Stomach (tissue), 9 donors: Measurements from ENCODE around the gene PROS1. TPM values are rescaled to one million over a fixed set of nuclear protein-coding genes. Genes with fewer than 3 reads are reported as not detected.
"Not testable (repeated sequence)": the region's sequence is repeated elsewhere in the genome, so short reads cannot be mapped to it uniquely, and the experiment has no call there.

Experiments used
- DNase-seq, 2 donors: peaks; one replicate each; pipeline versions ENCODE4 v3.0.0 to v3.0.0-alpha.2; 2013 to 2019
- H3K27ac ChIP-seq, 5 donors: fragments of 200-600 bp in 4 of 5; sonication (generic) in 4 of 5; one replicate each; pipeline ENCODE4 v1.5.1; 2013 to 2019; ENCODE audit warnings: mild to moderate bottlenecking in 1 of 5, moderate library complexity in 1 of 5
- H3K27me3 ChIP-seq, 3 donors: fragments of 200-600 bp; sonication (generic); one replicate each; pipeline ENCODE4 v1.5.1; 2017 to 2019; ENCODE audit warnings: mixed run types in 1 of 3
- H3K36me3 ChIP-seq, 4 donors: fragments of 200-600 bp; sonication (generic); 1 replicate in 3 of 4; 2 replicates in 1 of 4; pipeline ENCODE4 v1.5.1; 2016 to 2019
- H3K4me1 ChIP-seq, 4 donors: fragments of 200-600 bp; sonication (generic); one replicate each; pipeline ENCODE4 v1.5.1; 2016 to 2019
- H3K4me3 ChIP-seq, 4 donors: fragments of 200-600 bp; sonication (generic) in 3 of 4; one replicate each; pipeline ENCODE4 v1.5.1; 2016 to 2019; ENCODE audit warnings: mild to moderate bottlenecking in 1 of 4
- H3K9me3 ChIP-seq, 4 donors: fragments of 200-600 bp; sonication (generic); one replicate each; pipeline ENCODE4 v1.5.1; 2016 to 2019
- CTCF ChIP-seq, 7 experiments: fragments of 450-650 bp in 4 of 7; fragments of 200-600 bp in 3 of 7; sonication (generic) in 3 of 7; IDR thresholded peaks; one replicate each; pipeline ENCODE4 v1.5.1; 2016 to 2019; ENCODE audit warnings: antibody characterized with exemption in 7 of 7, control low read depth in 2 of 7, mild to moderate bottlenecking in 1 of 7
- EP300 ChIP-seq: sonication (generic); formaldehyde crosslinking; IDR thresholded peaks from one replicate; pipeline ENCODE4 v1.6.1; 2017; ENCODE audit warnings: antibody characterized with exemption
- POLR2A ChIP-seq, 4 donors: fragments of 450-650 bp; IDR thresholded peaks; one replicate each; pipeline ENCODE4 v1.6.1; 2016; ENCODE audit warnings: antibody characterized with exemption in 4 of 4, control low read depth in 2 of 4, mild to moderate bottlenecking in 1 of 4, moderate library complexity in 1 of 4
- POLR2AphosphoS5 ChIP-seq, 3 donors: sonication (generic); formaldehyde crosslinking; IDR thresholded peaks; one replicate each; pipeline ENCODE4 v1.6.1; 2016; ENCODE audit warnings: antibody characterized with exemption in 3 of 3
- WGBS, 5 donors: extraction: QIAGEN DNeasy Blood & Tissue Kit in 3 of 5; methylation state at CpG; one replicate each; pipeline versions ENCODE4 v1.1.5 to v1.1.7; 2013 to 2018; 5-methylcytosine and 5-hydroxymethylcytosine counted together
- intact Hi-C: fragments of 100-400 bp; cut with DNase I; formaldehyde crosslinking; loops from one replicate; pipeline ENCODE4 v1.15.1; 2023; ENCODE audit warnings: low total_unique reads
- polyA plus RNA-seq, 3 donors: library from polyadenylated mRNA; stranded (reverse); fragments of 200-250 nt; gene quantifications; one replicate each; pipeline ENCODE4 v1.2.3, GENCODE V29; 2013
- total RNA-seq, 5 donors: library from RNA; depleted of rRNA; stranded (reverse); fragments of >200 nt; gene quantifications; one replicate each; pipeline versions ENCODE4 v1.1.0 to v1.2.3, GENCODE V29; 2014 to 2016
- donor health status: healthy with polysubstance abuse.
- donor health status: Bipolar disorder and iron deficiency.
- donor health status: healthy.

Gene PROS1
- total and polyA plus RNA-seq, 8 donors, result 2.2 to 37.5 (median 6.7) TPM

- intact Hi-C loops, result no loop called here
- WGBS, 5 donors, result 85 to 96% (median 90%) methylated on average over 1 of the region's 1 CpG
These were observed 69.1 kb downstream of the PROS1 start for GRCh38 chr3:93904568-93904967.

GRCh38 chr3:93878250-93879017 lies 95.3 kb downstream of the PROS1 start:
- H3K4me3 ChIP-seq, intact Hi-C loops, H3K27ac ChIP-seq, H3K4me1 ChIP-seq, DNase-seq, H3K9me3 ChIP-seq, H3K27me3 ChIP-seq, H3K36me3 ChIP-seq: not testable (repeated sequence)
- WGBS, 5 donors, result 64 to 76% (median 68%) methylated on average over 3 of the region's 3 CpGs

More at GRCh38 chr3:93904568-93904967, 69.1 kb downstream of the PROS1 start:
- H3K9me3 ChIP-seq, result no peaks in the 10 kb centered on the region
- no peaks in the 10 kb centered on the region for H3K36me3 ChIP-seq
- no peak overlapping the region for H3K4me3 ChIP-seq
- no peaks in the 10 kb centered on the region for H3K4me1 ChIP-seq
- no peak overlapping the region for H3K27ac ChIP-seq
- H3K27me3 ChIP-seq, result no peaks in the 10 kb centered on the region
- DNase-seq, result no peak
- no peak for TF ChIP-seq POLR2A (IDR thresholded peaks at IDR 0.05)
- TF ChIP-seq EP300, result no peak
- no peak for TF ChIP-seq CTCF (IDR thresholded peaks at IDR 0.05)
- TF ChIP-seq POLR2AphosphoS5 (IDR thresholded peaks at IDR 0.05), result no peak

- H3K4me3 ChIP-seq, H3K27me3 ChIP-seq, H3K9me3 ChIP-seq, H3K36me3 ChIP-seq, intact Hi-C loops, H3K27ac ChIP-seq, H3K4me1 ChIP-seq, DNase-seq: not testable (repeated sequence)
- WGBS, 5 donors, result 78 to 84% (median 81%) methylated on average over 4 of the region's 4 CpGs
These were observed 96.3 kb downstream of the PROS1 start for GRCh38 chr3:93877427-93877826.

GRCh38 chr3:93873412-93873811 lies 100.3 kb downstream of the PROS1 start:
- H3K27ac ChIP-seq, H3K4me1 ChIP-seq, H3K9me3 ChIP-seq, H3K36me3 ChIP-seq, DNase-seq, H3K27me3 ChIP-seq, H3K4me3 ChIP-seq, intact Hi-C loops: not testable (repeated sequence)

GRCh38 chr3:93867425-93867824 lies 106.3 kb downstream of the PROS1 start:
- no peak overlapping the region for H3K27ac ChIP-seq
- H3K4me1 ChIP-seq, result no peaks in the 10 kb centered on the region
- intact Hi-C loops, result no loop called here
- no peak for DNase-seq
- no peaks in the 10 kb centered on the region for H3K27me3 ChIP-seq
- no peaks in the 10 kb centered on the region for H3K9me3 ChIP-seq
- no peak overlapping the region for H3K4me3 ChIP-seq
- no peaks in the 10 kb centered on the region for H3K36me3 ChIP-seq
- no peak for TF ChIP-seq POLR2AphosphoS5 (IDR thresholded peaks at IDR 0.05)
- no peak for TF ChIP-seq EP300
- TF ChIP-seq CTCF (IDR thresholded peaks at IDR 0.05), result no peak
- no peak for TF ChIP-seq POLR2A (IDR thresholded peaks at IDR 0.05)

- no peak for TF ChIP-seq POLR2AphosphoS5 (IDR thresholded peaks at IDR 0.05)
- no peak for TF ChIP-seq EP300
- TF ChIP-seq CTCF (IDR thresholded peaks at IDR 0.05), result no peak
- TF ChIP-seq POLR2A (IDR thresholded peaks at IDR 0.05), result no peak
- H3K4me3 ChIP-seq, result no peak overlapping the region
- no peaks in the 10 kb centered on the region for H3K27me3 ChIP-seq
- no peaks in the 10 kb centered on the region for H3K4me1 ChIP-seq
- H3K9me3 ChIP-seq, result no peaks in the 10 kb centered on the region
- intact Hi-C loops, result no loop called here
- no peak overlapping the region for H3K27ac ChIP-seq
- H3K36me3 ChIP-seq, result no peaks in the 10 kb centered on the region
- no peak for DNase-seq
- WGBS, 5 donors, result 59 to 68% (median 66%) methylated on average over 2 of the region's 2 CpGs
These were observed 112.7 kb downstream of the PROS1 start for GRCh38 chr3:93861017-93861416.
